ENCODE data around the gene TSHZ3.

The TSHZ3 gene

GRCh38 chr19:31313291-31314030 is 35.8 kb downstream of the TSHZ3 start:
- DNase-seq (ENCODE audit: low read depth in 2 of 2): no peak

GRCh38 chr19:31312677-31313244 is 36.5 kb downstream of the TSHZ3 start:
- no peak for DNase-seq (ENCODE audit: low read depth in 2 of 2)

GRCh38 chr19:31312009-31312676 is 37.1 kb downstream of the TSHZ3 start:
- peak; percentile 8 to 10 for DNase-seq (ENCODE audit: low read depth in 2 of 2)

- no peak for DNase-seq (ENCODE audit: low read depth in 2 of 2)
These were observed 38.7 kb downstream of the TSHZ3 start for GRCh38 chr19:31310432-31311133.

- DNase-seq (ENCODE audit: low read depth in 2 of 2): no peak
These were observed 40.5 kb downstream of the TSHZ3 start for GRCh38 chr19:31308781-31309180.

DNA sequence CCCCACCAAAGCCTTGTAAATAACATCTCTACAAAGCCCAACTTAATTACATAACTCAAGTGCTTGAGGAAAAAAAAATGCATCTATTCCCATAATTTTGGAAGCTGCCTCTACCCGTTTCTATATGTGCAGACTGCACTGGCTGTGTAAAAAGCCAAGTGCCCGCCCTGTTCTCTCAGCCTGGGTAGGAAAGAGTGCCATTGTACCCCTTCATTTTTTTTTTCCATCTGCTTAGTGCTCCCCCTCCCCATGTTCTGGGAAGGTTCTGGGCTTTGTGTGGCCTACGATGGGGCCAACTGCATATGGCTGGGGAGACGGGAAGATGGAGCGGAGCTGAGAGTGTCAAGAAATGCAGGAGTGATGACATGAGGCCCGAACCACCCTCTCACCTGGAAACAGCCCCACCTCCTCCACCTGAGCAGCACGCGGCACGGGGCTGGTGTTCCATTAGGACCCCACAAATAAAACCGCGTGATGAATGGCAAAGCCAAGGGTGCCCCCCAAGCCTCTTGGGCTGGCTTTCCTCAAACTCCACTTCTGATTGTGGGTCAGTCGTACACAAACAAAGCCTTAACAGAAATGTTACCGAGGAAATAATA is 42.1 kb downstream of the TSHZ3 start:
- no peak for DNase-seq (ENCODE audit: low read depth in 2 of 2)

DNA sequence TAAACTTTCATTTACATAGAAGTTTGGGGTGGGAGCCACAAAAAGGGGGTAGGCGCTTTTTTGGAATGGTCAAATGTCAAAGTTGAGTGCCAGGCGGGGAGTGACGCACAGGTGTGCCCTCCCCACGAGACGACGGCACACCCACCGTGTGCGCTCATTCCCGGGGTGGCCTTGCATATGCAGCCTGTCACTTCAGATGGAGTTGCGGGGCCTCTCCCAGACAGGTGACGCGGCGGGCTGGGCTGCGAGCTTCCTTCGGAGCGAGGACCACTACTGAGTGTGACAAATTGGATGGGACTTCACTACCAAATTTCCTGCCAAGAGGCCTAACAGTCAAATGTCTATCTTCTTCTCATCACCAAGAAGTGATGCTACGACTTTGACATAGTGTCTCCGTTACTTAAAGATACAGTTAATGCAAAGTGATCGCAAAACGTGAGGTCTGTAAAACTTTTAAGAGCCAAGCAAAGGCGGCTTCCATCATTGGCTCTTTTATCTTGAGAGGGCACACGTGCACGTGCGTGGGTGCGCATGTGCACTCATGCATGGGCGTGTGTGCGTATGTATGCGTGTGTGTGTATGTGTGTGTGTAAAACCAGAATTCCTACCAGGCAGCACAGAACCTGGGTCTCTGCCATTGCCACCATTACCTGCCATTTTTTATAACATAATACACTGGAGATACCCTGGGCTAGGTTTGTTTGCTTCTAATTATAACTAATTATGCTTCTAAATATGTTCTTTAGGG is 43.1 kb downstream of the TSHZ3 start:
- DNase-seq (ENCODE audit: low read depth in 2 of 2): no peak

DNA sequence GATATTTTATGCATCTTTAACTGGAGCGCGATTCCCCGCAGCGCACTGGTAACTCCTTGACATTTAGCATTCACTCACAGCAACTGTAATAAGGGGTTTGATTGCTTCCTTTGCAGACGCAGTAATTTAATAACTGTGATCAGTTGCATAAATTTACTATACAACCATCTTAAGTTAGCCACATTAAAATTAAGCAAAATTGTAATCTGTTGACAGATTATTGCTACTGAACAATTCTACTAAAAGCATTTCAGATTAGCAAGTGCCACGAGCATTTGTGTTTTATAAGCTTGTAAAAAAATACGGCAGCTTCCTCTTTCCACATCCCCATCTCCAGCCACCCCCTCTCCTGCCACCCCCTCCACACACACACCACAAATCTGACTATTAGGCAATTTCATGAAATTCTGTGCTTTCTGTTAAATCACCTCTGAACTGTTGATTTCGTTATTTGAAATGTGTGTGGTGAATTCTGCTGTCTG is 44.4 kb downstream of the TSHZ3 start:
- no peak for DNase-seq (ENCODE audit: low read depth in 2 of 2)

DNA sequence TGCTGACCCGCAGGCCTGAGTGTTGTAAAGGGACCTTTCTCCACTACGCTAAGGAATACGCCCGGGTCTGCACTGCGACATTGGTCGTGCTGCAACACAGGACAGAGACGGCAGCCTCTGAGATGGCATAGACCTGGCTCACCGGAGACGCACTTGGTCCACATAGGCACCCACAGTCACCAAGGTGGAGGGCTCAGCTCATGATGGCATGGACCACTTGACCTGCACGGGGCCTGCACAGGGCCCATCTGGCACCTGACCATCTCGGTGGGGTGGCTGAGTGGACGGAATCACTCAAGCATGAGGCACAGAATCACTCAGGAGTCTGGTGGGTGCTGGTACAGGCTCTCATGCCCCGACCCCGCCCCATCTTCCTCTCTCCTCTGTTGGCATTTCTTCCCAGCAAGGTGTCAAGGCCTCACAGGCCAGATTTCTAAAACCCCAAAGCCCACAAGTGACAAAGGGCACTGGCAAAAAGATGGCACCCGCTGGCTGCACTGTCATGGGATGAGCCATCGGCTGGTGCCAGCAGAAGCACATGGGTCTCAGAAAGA is 45.9 kb downstream of the TSHZ3 start:
- no peak for DNase-seq (ENCODE audit: low read depth in 2 of 2)

DNA sequence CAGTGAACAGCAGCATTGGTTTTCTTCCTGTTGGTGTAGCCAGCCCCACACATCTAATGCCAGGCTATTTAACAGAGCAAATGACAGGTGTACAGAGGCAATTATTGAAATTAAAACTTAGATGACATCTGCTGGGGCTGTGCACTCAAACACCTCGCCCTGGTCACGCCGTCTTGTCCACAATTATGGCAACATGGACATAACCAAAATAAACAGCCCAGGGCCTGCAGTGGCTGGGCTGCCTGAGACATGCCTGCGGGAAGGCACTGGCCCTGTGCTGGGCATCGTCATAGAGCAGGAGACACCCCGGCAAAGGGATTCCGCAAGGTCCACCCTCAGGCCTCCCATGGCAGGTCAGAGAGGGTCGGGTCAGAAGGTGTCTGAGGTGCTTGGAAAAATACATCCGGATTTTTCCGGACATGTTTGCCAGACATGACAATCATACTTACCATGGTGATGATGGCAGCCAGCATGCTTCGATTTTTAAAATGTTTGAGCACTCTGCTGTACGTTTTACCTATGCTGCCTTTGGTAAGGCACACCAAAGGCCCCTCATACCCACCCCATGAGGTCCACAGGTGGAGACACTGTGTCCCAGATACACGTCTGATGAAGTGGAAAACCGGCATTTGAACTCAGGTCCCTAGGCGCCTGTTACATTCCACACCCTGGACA is 47.8 kb downstream of the TSHZ3 start:
- DNase-seq (ENCODE audit: low read depth in 2 of 2): no peak

DNA sequence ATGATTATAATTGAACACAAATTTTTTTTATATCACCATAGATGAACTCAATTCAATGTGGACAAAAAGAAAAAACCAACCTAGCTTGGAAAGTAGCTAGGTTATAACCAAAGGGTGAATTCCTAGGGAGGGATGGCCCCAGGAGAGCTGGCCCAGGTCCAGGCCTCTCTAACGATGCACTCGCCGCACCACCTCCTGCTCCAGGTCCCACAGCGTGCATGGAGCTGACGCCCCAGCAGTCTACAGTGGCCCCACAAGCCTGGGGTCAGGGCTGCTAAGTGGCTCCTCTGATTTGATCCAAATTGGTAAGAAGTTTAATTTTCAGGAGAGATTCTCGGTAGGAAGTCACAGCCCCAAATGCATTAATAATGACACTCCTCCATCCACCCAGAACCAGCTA is 48.8 kb downstream of the TSHZ3 start:
- DNase-seq (ENCODE audit: low read depth in 2 of 2): no peak

DNA sequence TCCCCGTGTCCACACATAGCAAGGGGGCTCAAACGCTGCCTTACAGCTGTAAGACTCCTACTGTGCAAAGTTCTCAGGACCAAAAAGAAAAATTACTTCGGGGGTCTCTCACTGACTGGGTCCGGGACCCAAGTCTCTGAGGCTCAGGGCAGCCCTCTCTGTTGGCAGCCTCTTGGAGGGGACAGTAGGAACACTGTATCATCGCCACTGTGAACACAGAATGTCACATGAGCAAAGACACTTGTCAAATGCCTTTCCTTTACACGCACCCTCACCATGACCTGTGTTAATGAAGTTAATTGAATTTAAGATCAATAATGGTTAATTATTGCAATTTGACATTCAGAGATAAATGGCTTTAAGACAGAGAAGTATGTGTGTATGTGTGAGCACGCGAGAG is 49.6 kb downstream of the TSHZ3 start:
- DNase-seq (ENCODE audit: low read depth in 2 of 2): no peak

DNA sequence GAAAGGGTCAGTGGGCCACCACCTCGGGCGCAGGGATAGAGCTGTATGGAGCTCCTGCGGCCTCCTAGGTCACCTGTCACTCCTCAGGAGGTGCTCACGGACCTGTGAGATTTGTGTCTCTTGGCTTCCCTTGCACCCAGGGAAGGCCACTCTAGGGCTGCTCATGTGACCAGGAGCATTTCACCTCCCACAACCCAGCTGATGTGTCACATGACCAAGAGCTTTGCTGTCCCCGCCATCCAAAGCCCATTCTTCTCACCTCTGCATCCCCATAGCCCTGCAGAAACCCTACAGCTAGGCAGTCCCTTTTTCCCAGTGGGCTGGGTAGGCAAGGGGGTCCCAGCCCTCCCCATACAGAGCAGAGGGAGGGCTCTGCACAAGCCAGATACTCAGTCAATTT is 51.2 kb downstream of the TSHZ3 start:
- no peak for DNase-seq (ENCODE audit: low read depth in 2 of 2)

GRCh38 chr19:31296741-31297390 is 52.4 kb downstream of the TSHZ3 start:
- DNase-seq (ENCODE audit: low read depth in 2 of 2): no peak

- DNase-seq (ENCODE audit: low read depth in 2 of 2): no peak
These were observed 55.0 kb downstream of the TSHZ3 start for GRCh38 chr19:31294189-31294588.

DNA sequence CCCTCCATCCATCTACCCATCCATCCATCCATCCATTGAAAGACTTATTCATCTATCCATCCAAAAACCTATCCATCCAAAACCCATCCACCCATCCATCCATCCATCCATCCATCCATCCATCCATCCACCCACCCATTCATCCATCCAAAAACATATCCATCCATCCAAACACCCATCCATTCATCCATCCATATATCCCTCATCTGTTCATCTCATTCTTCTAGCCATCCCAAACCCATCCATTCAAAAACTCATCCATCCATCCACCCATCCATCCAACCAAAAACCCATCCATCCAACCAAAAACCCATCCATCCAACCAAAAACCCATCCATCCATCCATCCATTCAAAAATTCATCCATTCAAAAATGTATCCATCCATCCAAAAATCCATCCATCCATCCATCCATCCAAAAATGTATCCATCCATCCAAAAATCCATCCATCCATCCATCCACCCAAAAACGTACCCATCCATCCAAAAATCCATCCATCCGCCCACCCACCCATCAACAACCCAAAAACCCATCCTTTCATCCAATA is 56.5 kb downstream of the TSHZ3 start:
- DNase-seq (ENCODE audit: low read depth in 2 of 2): no peak

GRCh38 chr19:31290931-31291590 is 58.2 kb downstream of the TSHZ3 start:
- no peak for DNase-seq (ENCODE audit: low read depth in 2 of 2)

DNA sequence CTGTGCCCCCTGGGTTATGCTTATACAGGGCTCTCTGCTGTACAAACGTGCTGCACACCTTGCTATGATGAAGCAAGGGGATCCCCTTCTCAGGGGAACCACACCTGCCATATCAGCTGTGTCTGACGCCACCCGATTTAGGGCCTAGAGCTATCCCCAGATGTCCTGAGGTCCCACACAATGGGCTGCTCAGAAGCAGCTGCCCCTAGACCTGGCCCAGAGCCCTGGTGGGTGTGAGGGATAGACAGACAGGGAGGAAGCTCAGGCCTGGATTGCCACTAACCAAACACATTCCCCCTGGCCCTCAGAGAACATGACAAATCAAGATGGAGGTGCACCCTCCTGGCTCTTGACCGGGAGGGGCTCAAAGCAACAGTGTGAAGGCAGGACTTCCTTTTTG is 59.3 kb downstream of the TSHZ3 start:
- DNase-seq (ENCODE audit: low read depth in 2 of 2): no peak

DNA sequence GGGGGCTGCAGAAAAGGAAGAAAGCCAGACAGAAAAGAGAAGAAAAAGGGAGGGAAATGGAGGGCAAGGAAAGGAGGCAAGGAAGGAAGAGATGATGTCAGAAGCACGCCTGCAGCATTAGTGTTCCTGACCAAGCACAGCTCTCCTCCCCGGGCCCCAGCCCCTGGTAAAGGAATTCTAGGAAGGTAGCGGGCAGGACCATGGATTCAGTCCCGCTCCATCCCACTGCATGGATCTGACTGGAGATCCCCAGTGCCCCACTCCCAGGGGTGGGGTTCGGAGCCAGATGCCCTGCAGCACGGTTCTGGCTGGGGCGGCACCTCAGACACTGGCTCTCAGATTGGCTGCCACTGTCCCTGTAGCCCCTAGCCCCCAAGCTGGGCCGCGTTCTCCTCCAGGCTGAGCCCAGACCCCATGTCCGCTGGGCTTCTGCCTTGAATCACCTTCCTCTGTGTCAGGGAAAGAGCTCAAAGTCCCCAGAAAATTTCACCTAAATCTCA is 59.8 kb downstream of the TSHZ3 start:
- DNase-seq (ENCODE audit: low read depth in 2 of 2): no peak
